Type B pancreatic cell (in vitro differentiated cells): ENCODE data around the gene CPEB4. TPM values are rescaled to one million over a fixed set of nuclear protein-coding genes. Genes with fewer than 3 reads are reported as not detected.

Experiments used
- DNase-seq: peaks from one replicate; pipeline ENCODE4 v3.0.0; 2021; ENCODE audit warnings: mixed read lengths; ENCODE audit not compliant: unreplicated experiment; ENCODE audit errors: extremely low spot score
- H3K27ac Mint-ChIP-seq: 2 replicates; pipeline ENCODE4 v1.8.0; 2021; ENCODE audit warnings: mild to moderate bottlenecking, mixed read lengths
- H3K27me3 Mint-ChIP-seq: 2 replicates; pipeline ENCODE4 v1.8.0; 2021; ENCODE audit warnings: mixed read lengths
- H3K36me3 Mint-ChIP-seq: 2 replicates; pipeline ENCODE4 v1.8.0; 2021; ENCODE audit warnings: mixed read lengths
- H3K4me1 Mint-ChIP-seq: one replicate; pipeline ENCODE4 v1.8.0; 2021; ENCODE audit warnings: mixed read lengths; ENCODE audit not compliant: unreplicated experiment
- H3K4me3 Mint-ChIP-seq: 2 replicates; pipeline ENCODE4 v1.8.0; 2021; ENCODE audit warnings: mild to moderate bottlenecking, mixed read lengths
- H3K9me3 Mint-ChIP-seq: 2 replicates; pipeline ENCODE4 v1.8.0; 2021; ENCODE audit warnings: mixed read lengths
- CTCF ChIP-seq: fragments of 200-600 bp; sonication (generic); conservative IDR thresholded peaks from 2 replicates; pipeline ENCODE4 v1.5.0; 2021; ENCODE audit warnings: antibody characterized with exemption, mild to moderate bottlenecking
- total RNA-seq: library from RNA; stranded (reverse); gene quantifications from 2 replicates; pipeline ENCODE4 v1.2.1, GENCODE V29; 2021; ENCODE audit warnings: low replicate concordance

The CPEB4 gene
- total RNA-seq, 1 donor from 2014 or later = 53.2 TPM

- Mint-ChIP-seq H3K27me3 (no peaks in the 10 kb centered on the region), H3K27ac (no peak overlapping the region), H3K9me3 (peaks cover 3% of the 10 kb centered on the region), H3K4me3 (no peak overlapping the region), H3K4me1 (peaks cover 7% of the 10 kb centered on the region), H3K36me3 (no peaks in the 10 kb centered on the region)
- no peak for TF ChIP-seq CTCF
- DNase-seq = no peak
Measured at GRCh38 chr5:173845321-173845720, 42.8 kb upstream of the CPEB4 start.

- Mint-ChIP-seq H3K27ac (no peak overlapping the region), H3K27me3 (no peaks in the 10 kb centered on the region), H3K36me3 (no peaks in the 10 kb centered on the region), H3K9me3 (peaks cover 3% of the 10 kb centered on the region), H3K4me1 (peaks cover 9% of the 10 kb centered on the region), H3K4me3 (no peak overlapping the region)
- TF ChIP-seq CTCF = no peak
- DNase-seq = no peak
Measured at GRCh38 chr5:173846929-173847501, 41.1 kb upstream of the CPEB4 start.

GRCh38 chr5:173848986-173849596 is 39.1 kb upstream of the CPEB4 start:
- Mint-ChIP-seq H3K27ac (no peak overlapping the region), H3K4me3 (no peak overlapping the region), H3K27me3 (no peaks in the 10 kb centered on the region), H3K36me3 (no peaks in the 10 kb centered on the region), H3K4me1 (peaks cover 14% of the 10 kb centered on the region), H3K9me3 (peaks cover 3% of the 10 kb centered on the region)
- no peak for DNase-seq
- no peak for TF ChIP-seq CTCF

GRCh38 chr5:173849908-173850307 is 38.2 kb upstream of the CPEB4 start:
- H3K36me3 Mint-ChIP-seq = no peaks in the 10 kb centered on the region
- no peak overlapping the region for H3K4me3 Mint-ChIP-seq
- no peak overlapping the region for H3K27ac Mint-ChIP-seq
- TF ChIP-seq CTCF = no peak
- H3K27me3 Mint-ChIP-seq = no peaks in the 10 kb centered on the region
- DNase-seq = no peak
- peaks cover 14% of the 10 kb centered on the region for H3K4me1 Mint-ChIP-seq
- peaks cover 3% of the 10 kb centered on the region for H3K9me3 Mint-ChIP-seq

GRCh38 chr5:173850659-173851058 is 37.5 kb upstream of the CPEB4 start:
- Mint-ChIP-seq H3K4me3 (no peak overlapping the region), H3K27me3 (no peaks in the 10 kb centered on the region), H3K36me3 (no peaks in the 10 kb centered on the region), H3K9me3 (peaks cover 3% of the 10 kb centered on the region), H3K4me1 (peaks cover 20% of the 10 kb centered on the region), H3K27ac (peak overlapping the region; percentile 28)
- no peak for DNase-seq
- TF ChIP-seq CTCF = no peak
